ENCODE results near the gene IFNA4. TPM values are rescaled to one million over a fixed set of nuclear protein-coding genes. Genes with fewer than 3 reads are reported as not detected.
"Not testable (repeated sequence)": the region's sequence is repeated elsewhere in the genome, so short reads cannot be mapped to it uniquely, and the experiment has no call there.

The IFNA4 gene
- polyA plus RNA-seq, 3 donors, result not detected

DNA sequence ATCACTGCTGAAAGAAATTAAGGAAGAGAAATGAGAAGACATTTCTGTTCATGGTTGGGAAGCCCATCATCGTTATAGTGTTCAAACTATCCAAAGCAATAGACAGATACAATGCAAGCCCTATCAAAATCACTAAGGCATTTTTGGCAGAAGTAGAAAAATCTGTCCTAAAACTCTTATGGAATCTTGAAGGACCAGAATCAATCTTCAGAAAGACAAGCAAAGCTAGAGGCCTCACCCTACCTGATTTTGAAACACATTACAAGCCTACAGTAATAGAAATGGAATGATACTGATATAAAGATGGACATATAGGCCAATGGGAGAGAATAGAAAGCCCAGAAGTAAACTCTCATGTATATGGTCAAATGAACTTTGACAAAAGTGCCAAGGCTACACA is 16.0 kb downstream of the IFNA4 start:
- DNase-seq (ENCODE audit: low read depth in 3 of 3, low spot score in 2 of 3), result no peak

DNA sequence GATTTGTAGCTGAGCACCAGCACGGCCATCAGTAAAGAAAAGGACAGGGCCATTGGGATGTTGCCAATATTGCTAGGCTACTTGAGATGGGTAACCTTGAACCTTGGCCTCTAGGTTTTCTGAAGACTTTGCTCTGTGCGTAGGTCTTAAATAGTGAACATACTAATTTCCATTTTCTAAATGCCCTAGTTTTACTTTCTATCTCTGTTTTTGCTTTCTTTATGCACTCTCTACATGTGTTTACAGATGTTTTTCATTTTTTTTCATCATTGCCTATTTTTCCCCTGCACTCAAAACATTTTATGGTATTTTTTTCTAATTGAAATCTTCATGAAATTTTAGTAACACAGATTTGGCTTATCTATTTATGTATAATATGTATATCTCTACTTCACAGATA is 20.8 kb downstream of the IFNA4 start, which contains the start of gene IFNA21:
IFNA21 (minus strand) TSS at position 101 of the 400 bp plus-strand sequence; CDS start at position 53, 48 bp downstream.
- DNase-seq (ENCODE audit: low read depth in 3 of 3, low spot score in 2 of 3), result not testable (repeated sequence)

DNA sequence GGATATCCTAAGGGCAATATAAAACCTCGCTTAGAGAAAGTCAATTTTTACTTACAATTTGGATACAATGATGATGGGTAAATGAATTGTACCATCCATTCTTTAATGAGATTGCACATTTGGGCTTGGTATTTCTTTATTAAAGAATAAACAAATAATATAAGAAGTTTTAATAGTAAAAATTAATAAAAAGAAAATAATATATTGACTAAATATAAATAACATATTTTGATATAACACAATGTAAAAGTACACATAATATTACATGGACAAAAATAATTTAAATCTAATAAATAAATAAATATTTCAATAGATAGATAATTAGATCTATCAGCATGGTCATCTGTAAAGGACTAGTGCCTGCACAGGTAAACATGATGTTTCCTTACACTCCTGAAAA is 21.9 kb downstream of the IFNA4 start:
- no peak for DNase-seq (ENCODE audit: low read depth in 3 of 3, low spot score in 2 of 3)

DNA sequence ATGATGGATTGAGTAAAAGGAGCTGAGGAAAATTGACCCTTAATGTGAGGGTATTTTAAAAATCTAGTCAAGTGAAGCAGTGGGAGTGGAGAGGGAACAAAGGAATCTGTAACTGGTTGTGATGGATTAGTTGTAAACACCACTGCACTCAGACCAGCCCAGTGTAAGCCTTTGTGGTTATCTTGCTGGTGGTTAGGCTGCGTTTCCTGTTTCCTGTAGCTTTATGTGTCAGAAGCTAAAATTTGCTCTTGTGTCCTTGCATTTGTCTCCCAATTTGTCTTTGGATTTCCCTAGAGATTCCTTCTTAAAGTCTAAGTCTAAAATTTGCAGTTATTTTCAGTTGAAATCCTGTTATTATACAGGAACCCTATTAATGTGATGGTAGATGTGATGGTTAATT is 27.2 kb downstream of the IFNA4 start:
- DNase-seq (ENCODE audit: low read depth in 3 of 3, low spot score in 2 of 3), result no peak

DNA sequence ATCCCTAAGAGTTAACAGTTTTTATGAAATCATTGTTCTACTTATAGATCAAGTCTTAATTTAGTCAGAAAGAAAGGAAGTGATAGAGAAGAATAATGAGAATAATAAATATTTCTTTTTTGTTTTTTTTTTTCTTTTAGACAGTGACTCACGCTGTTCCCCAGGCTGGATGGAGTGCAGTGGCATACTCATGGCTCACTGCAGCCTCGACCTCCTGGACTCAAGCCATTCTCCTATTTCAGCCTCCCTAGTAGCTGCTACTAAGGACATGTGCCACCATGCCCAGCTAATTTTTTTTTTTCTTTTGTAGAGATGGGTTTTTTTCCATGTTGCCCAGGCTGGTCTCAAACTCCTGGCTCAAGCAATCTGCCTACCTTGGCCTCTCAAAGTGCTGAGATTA is 31.9 kb downstream of the IFNA4 start:
- no peak for DNase-seq (ENCODE audit: low read depth in 3 of 3, low spot score in 2 of 3)

DNA sequence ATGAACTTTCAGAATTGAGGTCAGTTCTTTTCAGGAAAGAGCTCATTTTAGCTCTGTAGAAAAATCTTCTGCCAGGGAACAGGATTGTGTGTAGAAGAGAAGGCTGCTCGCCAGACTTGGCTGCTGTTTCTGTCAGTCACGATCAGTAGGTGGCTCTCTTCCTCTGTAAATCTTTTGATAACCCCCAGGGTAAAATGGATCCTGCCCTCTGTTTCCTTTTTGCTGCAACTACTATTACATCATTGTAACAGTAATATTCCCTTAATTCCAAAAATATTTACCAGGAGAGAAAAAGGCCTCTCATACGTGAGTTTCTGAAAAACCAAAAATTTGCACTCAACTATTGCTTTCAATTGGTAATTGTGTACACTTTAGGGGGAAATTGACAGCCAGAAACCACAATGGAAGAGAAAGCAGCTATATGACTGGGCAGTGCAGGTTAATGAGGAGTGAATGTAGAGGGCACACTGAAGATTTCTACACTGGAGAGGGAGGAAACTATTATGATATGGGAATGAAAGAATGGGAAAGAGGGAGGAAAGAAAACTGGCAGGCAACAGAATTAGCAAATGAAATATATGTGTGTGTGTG is 33.3 kb downstream of the IFNA4 start:
- DNase-seq (ENCODE audit: low read depth in 3 of 3, low spot score in 2 of 3), result no peak

DNA sequence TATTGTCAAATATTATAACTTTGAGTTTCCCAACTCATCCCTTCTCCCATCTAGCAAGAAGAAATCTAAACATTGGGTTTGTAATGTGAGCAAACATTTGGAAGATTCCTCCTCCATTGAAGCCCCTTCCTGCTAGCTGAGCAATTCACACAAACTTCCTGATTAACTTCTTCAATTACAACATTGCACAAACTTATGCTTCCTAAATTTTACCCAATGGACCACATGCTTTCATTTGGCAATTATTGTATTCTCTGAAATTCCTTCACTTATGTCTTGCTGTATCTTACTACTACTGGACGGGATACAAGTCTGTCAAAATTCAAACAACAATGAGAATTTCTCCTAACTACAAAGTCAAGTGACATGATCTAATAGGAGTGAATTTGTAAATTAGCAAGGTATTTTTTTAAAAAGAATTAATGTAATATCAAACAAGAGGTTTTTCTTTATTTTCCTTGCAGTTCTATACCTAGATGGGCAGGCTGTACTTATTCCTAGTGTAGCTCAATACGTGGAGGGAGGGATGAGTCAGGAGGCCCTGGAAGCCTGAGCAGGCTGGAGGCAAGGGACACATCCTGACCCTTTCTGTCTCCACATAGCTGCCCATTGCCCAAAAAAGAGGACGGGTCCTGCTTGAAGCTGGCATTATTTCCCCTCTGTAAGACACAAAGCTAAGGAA is 33.9 kb downstream of the IFNA4 start:
- DNase-seq (ENCODE audit: low read depth in 3 of 3, low spot score in 2 of 3), result no peak

DNA sequence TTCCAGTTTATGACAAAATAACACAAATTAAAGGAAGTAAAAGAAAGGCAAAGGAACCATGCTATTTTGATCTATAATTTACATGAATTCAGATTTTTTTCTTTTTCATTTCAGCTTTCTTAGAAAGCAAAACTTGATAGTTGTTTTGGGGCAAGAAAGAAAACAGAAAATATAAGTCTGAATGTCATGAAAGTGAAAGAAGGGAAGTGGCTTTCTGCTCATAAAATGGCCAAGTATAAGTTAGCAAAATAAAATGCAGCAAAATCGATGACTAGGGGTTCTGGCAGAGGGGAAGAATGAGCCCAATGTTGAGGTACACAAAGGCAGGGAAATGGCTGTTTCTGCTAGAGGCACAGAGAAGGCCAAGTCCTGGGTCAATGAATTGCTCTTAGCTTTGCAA is 42.8 kb downstream of the IFNA4 start:
- no peak for DNase-seq (ENCODE audit: low read depth in 3 of 3, low spot score in 2 of 3)

DNA sequence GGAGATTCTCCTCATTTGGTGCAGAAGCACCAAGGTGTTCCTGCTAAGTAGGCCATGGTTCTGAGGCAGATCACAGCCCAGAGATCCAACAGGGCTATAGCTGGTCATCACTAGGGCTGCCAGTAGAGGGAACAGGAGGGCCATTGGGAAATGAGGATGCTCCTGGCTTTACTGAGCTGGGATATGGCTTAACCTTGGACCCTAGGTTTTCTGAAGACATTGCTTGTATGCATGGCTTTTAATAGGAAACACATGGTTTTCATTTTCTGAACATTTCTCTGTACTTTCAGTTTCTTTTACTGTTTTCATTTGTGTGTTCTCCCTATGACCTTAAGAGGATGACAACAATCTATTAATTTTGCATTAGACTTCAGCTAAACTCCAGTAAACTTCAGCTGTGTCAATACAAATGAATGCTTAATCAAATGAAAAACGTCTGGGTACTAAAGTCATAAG is 45.9 kb downstream of the IFNA4 start, which contains the start of gene IFNW1:
IFNW1 (minus strand) TSS at position 406 of the 456 bp plus-strand sequence; CDS start at position 144, 262 bp downstream.
- no peak for DNase-seq (ENCODE audit: low read depth in 3 of 3, low spot score in 2 of 3)

DNA sequence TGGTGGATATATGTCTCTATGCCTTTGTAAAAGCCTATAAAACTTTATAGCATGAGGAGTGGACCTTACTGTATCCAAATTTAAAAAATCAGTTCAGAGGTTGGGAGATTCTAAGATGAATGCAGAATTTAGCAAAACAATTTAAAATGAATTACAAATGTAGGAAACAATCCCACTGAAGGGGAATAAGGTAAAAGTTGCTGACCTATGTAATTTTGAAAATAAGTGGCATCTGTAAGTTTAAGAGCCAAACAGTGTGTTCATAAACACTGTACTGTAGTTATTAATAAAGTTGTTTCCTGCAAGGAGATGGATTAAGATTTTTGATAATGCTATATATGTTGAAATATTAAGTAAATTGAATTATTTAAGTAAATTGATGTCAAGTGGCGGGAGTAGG is 50.4 kb downstream of the IFNA4 start:
- DNase-seq (ENCODE audit: low read depth in 3 of 3, low spot score in 2 of 3), result no peak

Other genes with a start within 250 kb of the IFNA4 start
- gene HACD4, start 155.9 kb downstream of the IFNA4 start, polyA plus RNA-seq (ENCODE audit: insufficient read length in 3 of 3), result 1 to 10 TPM; 2.8 to 3.4 (median 3.1) TPM
- gene IFNB1, start 109.6 kb downstream of the IFNA4 start, polyA plus RNA-seq (ENCODE audit: insufficient read length in 3 of 3), result not detected
- not detected for gene IFNW1, start 45.8 kb downstream of the IFNA4 start, polyA plus RNA-seq (ENCODE audit: insufficient read length in 3 of 3)
- gene IFNA21, start 20.9 kb downstream of the IFNA4 start, polyA plus RNA-seq (ENCODE audit: insufficient read length in 3 of 3), result not detected
- not detected for gene IFNA7, start 14.6 kb upstream of the IFNA4 start, polyA plus RNA-seq (ENCODE audit: insufficient read length in 3 of 3)
- not detected for gene IFNA10, start 19.6 kb upstream of the IFNA4 start, polyA plus RNA-seq (ENCODE audit: insufficient read length in 3 of 3)
- not detected for gene IFNA16, start 29.7 kb upstream of the IFNA4 start, polyA plus RNA-seq (ENCODE audit: insufficient read length in 3 of 3)
- gene IFNA17, start 40.6 kb upstream of the IFNA4 start, polyA plus RNA-seq (ENCODE audit: insufficient read length in 3 of 3), result not detected
- gene IFNA14, start 52.4 kb upstream of the IFNA4 start, polyA plus RNA-seq (ENCODE audit: insufficient read length in 3 of 3), result not detected
- not detected for gene IFNA5, start 117.7 kb upstream of the IFNA4 start, polyA plus RNA-seq (ENCODE audit: insufficient read length in 3 of 3)
- 10 to 100 TPM; 54.4 to 58.0 (median 57.5) TPM for gene KLHL9, start 147.8 kb upstream of the IFNA4 start, polyA plus RNA-seq (ENCODE audit: insufficient read length in 3 of 3)
- not detected for gene IFNA6, start 163.3 kb upstream of the IFNA4 start, polyA plus RNA-seq (ENCODE audit: insufficient read length in 3 of 3)
- gene IFNA13, start 180.5 kb upstream of the IFNA4 start, polyA plus RNA-seq (ENCODE audit: insufficient read length in 3 of 3), result not detected
- gene IFNA2, start 197.8 kb upstream of the IFNA4 start, polyA plus RNA-seq (ENCODE audit: insufficient read length in 3 of 3), result not detected
- gene IFNA8, start 221.5 kb upstream of the IFNA4 start, polyA plus RNA-seq (ENCODE audit: insufficient read length in 3 of 3), result not detected

Data from right renal cortex interstitium (tissue), 3 donors.